WTC11 (cell line): ENCODE data around the gene OR4A15.

Experiments
- ATF1 ChIP-seq: sonication (generic); formaldehyde crosslinking; IDR thresholded peaks from 2 replicates; pipeline ENCODE4 v1.8.1; 2023; ENCODE audit warnings: mild to moderate bottlenecking, moderate library complexity, missing genetic modification reagents
- CREB1 ChIP-seq: sonication (generic); formaldehyde crosslinking; IDR thresholded peaks from 2 replicates; pipeline ENCODE4 v1.8.0; 2023; ENCODE audit warnings: mild to moderate bottlenecking, missing genetic modification reagents
- FOXP1 ChIP-seq: sonication (generic); formaldehyde crosslinking; IDR thresholded peaks from 2 replicates; pipeline ENCODE4 v1.8.0; 2022; ENCODE audit warnings: missing genetic modification reagents, mild to moderate bottlenecking, moderate library complexity, borderline replicate concordance
- FOXP4 ChIP-seq: sonication (generic); formaldehyde crosslinking; IDR thresholded peaks from 2 replicates; pipeline ENCODE4 v1.8.0; 2022; ENCODE audit warnings: mild to moderate bottlenecking, missing genetic modification reagents
- MAX ChIP-seq: sonication (generic); formaldehyde crosslinking; IDR thresholded peaks from 2 replicates; pipeline ENCODE4 v1.8.0; 2022; ENCODE audit warnings: mild to moderate bottlenecking, missing genetic modification reagents
- NFYB ChIP-seq: sonication (generic); formaldehyde crosslinking; conservative IDR thresholded peaks from 2 replicates; pipeline ENCODE4 v1.8.0; 2022; ENCODE audit warnings: low read depth, missing genetic modification reagents
- SMAD3 ChIP-seq: sonication (generic); formaldehyde crosslinking; IDR thresholded peaks from 2 replicates; pipeline ENCODE4 v1.8.0; 2022; ENCODE audit warnings: missing genetic modification reagents, mild to moderate bottlenecking, borderline replicate concordance
- SP1 ChIP-seq: sonication (generic); formaldehyde crosslinking; conservative IDR thresholded peaks from 2 replicates; pipeline ENCODE4 v1.8.1; 2022; ENCODE audit warnings: missing genetic modification reagents
- ZBTB43 ChIP-seq: sonication (generic); formaldehyde crosslinking; IDR thresholded peaks from 2 replicates; pipeline ENCODE4 v1.8.1; 2023; ENCODE audit warnings: mild to moderate bottlenecking, missing genetic modification reagents
- ZNF396 ChIP-seq: fragments of 250-450 bp; sonication (Bioruptor Pico); IDR thresholded peaks from 2 replicates; pipeline ENCODE4 v1.8.0; 2021; ENCODE audit warnings: mild to moderate bottlenecking, moderate library complexity, borderline replicate concordance
- TF ChIP-seq, protein P1 (sequence below): fragments of 200-600 bp; IDR thresholded peaks from 2 replicates; pipeline ENCODE4 v1.8.0; 2022; ENCODE audit warnings: antibody characterized with exemption
- TF ChIP-seq, protein P2 (sequence below): sonication (generic); formaldehyde crosslinking; IDR thresholded peaks from 2 replicates; pipeline ENCODE4 v1.8.0; 2023; ENCODE audit warnings: missing genetic modification reagents
- TF ChIP-seq, protein P3 (sequence below): sonication (generic); formaldehyde crosslinking; IDR thresholded peaks from 2 replicates; pipeline ENCODE4 v1.8.1; 2022; ENCODE audit warnings: low read depth, missing genetic modification reagents, borderline replicate concordance

GRCh38 chr11:55401011-55401410, 33.2 kb downstream of the OR4A15 start:
- TF ChIP-seq, protein P1, sequence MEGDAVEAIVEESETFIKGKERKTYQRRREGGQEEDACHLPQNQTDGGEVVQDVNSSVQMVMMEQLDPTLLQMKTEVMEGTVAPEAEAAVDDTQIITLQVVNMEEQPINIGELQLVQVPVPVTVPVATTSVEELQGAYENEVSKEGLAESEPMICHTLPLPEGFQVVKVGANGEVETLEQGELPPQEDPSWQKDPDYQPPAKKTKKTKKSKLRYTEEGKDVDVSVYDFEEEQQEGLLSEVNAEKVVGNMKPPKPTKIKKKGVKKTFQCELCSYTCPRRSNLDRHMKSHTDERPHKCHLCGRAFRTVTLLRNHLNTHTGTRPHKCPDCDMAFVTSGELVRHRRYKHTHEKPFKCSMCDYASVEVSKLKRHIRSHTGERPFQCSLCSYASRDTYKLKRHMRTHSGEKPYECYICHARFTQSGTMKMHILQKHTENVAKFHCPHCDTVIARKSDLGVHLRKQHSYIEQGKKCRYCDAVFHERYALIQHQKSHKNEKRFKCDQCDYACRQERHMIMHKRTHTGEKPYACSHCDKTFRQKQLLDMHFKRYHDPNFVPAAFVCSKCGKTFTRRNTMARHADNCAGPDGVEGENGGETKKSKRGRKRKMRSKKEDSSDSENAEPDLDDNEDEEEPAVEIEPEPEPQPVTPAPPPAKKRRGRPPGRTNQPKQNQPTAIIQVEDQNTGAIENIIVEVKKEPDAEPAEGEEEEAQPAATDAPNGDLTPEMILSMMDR: no peak
- TF ChIP-seq, protein P2, sequence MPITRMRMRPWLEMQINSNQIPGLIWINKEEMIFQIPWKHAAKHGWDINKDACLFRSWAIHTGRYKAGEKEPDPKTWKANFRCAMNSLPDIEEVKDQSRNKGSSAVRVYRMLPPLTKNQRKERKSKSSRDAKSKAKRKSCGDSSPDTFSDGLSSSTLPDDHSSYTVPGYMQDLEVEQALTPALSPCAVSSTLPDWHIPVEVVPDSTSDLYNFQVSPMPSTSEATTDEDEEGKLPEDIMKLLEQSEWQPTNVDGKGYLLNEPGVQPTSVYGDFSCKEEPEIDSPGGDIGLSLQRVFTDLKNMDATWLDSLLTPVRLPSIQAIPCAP: no peak
- no peak for TF ChIP-seq FOXP4
- no peak for TF ChIP-seq ATF1 (CRISPR knock-in tag)
- TF ChIP-seq, protein P3, sequence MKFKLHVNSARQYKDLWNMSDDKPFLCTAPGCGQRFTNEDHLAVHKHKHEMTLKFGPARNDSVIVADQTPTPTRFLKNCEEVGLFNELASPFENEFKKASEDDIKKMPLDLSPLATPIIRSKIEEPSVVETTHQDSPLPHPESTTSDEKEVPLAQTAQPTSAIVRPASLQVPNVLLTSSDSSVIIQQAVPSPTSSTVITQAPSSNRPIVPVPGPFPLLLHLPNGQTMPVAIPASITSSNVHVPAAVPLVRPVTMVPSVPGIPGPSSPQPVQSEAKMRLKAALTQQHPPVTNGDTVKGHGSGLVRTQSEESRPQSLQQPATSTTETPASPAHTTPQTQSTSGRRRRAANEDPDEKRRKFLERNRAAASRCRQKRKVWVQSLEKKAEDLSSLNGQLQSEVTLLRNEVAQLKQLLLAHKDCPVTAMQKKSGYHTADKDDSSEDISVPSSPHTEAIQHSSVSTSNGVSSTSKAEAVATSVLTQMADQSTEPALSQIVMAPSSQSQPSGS (CRISPR knock-in tag): no peak
- no peak for TF ChIP-seq SMAD3 (CRISPR knock-in tag)
- no peak for TF ChIP-seq FOXP1 (CRISPR knock-in tag)
- TF ChIP-seq SP1 (CRISPR knock-in tag): no peak
- no peak for TF ChIP-seq MAX (CRISPR knock-in tag)
- TF ChIP-seq ZBTB43: no peak
- TF ChIP-seq ZNF396 (CRISPR knock-in tag): no peak
- TF ChIP-seq CREB1 (CRISPR knock-in tag): no peak
- no peak for TF ChIP-seq NFYB (CRISPR knock-in tag)
